Measurements from ENCODE around the gene SMC5.

The SMC5 gene

DNA sequence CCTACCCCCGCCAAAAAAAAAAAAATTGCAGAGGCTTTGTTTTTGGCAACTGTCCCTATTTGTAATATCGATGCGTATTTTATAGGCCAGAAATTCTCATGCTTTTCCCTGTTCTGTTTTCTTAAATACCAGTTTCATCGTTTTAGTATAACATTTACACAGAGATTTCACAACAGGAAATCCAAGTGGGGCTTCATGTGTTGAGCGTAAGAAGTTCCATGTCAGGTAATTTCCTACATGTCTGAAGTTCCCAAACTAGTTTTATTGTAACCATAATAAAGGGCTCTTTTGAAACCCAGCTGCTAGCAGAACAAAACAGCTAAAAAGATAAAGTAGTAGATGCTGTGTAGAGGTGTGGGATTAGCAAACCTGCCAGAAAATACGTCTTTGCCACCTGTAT lies 4.2 kb downstream of the SMC5 start:
- Histone ChIP-seq H3K4me2 (ENCODE audit: low read depth, low read length, poor library complexity, severe bottlenecking) (peak overlapping the region; percentile 96), H3F3A (ENCODE audit: low read depth) (no peaks in the 10 kb centered on the region), H4K20me1 (ENCODE audit: insufficient read depth, low read length, poor library complexity, severe bottlenecking) (peaks cover 77% of the 10 kb centered on the region), H3K4me3 (ENCODE audit: low read length, poor library complexity, severe bottlenecking) (peak overlapping the region; percentile 79), H3K27me3 (ENCODE audit: insufficient read depth, low read length, poor library complexity, severe bottlenecking) (no peaks in the 10 kb centered on the region), H3K36me3 (ENCODE audit: insufficient read depth, low read length) (peaks cover 24% of the 10 kb centered on the region; the same call in 1 of the 2 replicates), H3K4me1 (ENCODE audit: insufficient read depth, low read length, poor library complexity, severe bottlenecking) (peaks cover 71% of the 10 kb centered on the region), H3K79me2 (ENCODE audit: insufficient read depth, low read length) (peaks cover 84% of the 10 kb centered on the region), H3K9me3 (ENCODE audit: insufficient read depth, low read depth, low read length) (no peaks in the 10 kb centered on the region), H2AFZ (ENCODE audit: low read length) (no peak overlapping the region), H3K9ac (ENCODE audit: low read depth, low read length, poor library complexity, severe bottlenecking) (peak overlapping the region; percentile 90), H3K9me2 (replicated peaks; ENCODE audit: low read depth, low read length) (no peaks in the 10 kb centered on the region)
- TF ChIP-seq, protein P1, sequence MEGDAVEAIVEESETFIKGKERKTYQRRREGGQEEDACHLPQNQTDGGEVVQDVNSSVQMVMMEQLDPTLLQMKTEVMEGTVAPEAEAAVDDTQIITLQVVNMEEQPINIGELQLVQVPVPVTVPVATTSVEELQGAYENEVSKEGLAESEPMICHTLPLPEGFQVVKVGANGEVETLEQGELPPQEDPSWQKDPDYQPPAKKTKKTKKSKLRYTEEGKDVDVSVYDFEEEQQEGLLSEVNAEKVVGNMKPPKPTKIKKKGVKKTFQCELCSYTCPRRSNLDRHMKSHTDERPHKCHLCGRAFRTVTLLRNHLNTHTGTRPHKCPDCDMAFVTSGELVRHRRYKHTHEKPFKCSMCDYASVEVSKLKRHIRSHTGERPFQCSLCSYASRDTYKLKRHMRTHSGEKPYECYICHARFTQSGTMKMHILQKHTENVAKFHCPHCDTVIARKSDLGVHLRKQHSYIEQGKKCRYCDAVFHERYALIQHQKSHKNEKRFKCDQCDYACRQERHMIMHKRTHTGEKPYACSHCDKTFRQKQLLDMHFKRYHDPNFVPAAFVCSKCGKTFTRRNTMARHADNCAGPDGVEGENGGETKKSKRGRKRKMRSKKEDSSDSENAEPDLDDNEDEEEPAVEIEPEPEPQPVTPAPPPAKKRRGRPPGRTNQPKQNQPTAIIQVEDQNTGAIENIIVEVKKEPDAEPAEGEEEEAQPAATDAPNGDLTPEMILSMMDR (conservative IDR thresholded peaks at IDR 0.05; ENCODE audit: low read length) = no peak
- no peak for TF ChIP-seq EZH2phosphoT487 (IDR thresholded peaks at IDR 0.05; ENCODE audit: borderline replicate concordance)

DNA sequence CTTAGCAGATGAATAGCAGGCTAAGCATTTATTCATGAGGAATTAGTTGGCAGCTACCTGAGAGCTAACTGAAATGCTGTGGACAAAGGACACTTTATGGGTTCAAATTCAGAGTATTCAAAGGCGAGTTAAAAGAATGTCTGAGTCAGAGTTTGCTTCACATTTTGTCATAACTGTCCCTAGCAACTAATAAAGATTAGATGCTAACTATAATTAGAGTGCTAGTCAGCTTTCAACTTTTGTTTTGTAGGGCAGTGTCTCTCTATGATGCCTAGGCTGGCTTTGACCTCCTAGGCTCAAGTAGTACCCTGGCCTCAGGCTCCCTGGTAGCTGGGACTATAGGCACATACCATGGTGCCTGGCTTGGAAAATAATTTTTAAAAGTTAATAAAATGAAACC lies 4.6 kb downstream of the SMC5 start:
- H3K36me3 ChIP-seq (ENCODE audit: insufficient read depth, low read length) = peaks cover 24% of the 10 kb centered on the region; the same call in 1 of the 2 replicates
- H3K9me3 ChIP-seq (ENCODE audit: insufficient read depth, low read depth, low read length) = no peaks in the 10 kb centered on the region
- H3K9ac ChIP-seq (ENCODE audit: low read depth, low read length, poor library complexity, severe bottlenecking) = peak overlapping the region; percentile 90
- no peak for TF ChIP-seq EZH2phosphoT487 (IDR thresholded peaks at IDR 0.05; ENCODE audit: borderline replicate concordance)
- TF ChIP-seq, protein P1 (conservative IDR thresholded peaks at IDR 0.05; ENCODE audit: low read length) = no peak
- no peaks in the 10 kb centered on the region for H3K27me3 ChIP-seq (ENCODE audit: insufficient read depth, low read length, poor library complexity, severe bottlenecking)
- H3K4me1 ChIP-seq (ENCODE audit: insufficient read depth, low read length, poor library complexity, severe bottlenecking) = peaks cover 66% of the 10 kb centered on the region
- peaks cover 84% of the 10 kb centered on the region for H3K79me2 ChIP-seq (ENCODE audit: insufficient read depth, low read length)
- no peak overlapping the region for H2AFZ ChIP-seq (ENCODE audit: low read length)
- H3F3A ChIP-seq (ENCODE audit: low read depth) = no peaks in the 10 kb centered on the region
- peak overlapping the region; percentile 79 for H3K4me3 ChIP-seq (ENCODE audit: low read length, poor library complexity, severe bottlenecking)
- H3K4me2 ChIP-seq (ENCODE audit: low read depth, low read length, poor library complexity, severe bottlenecking) = peak overlapping the region; percentile 96
- peaks cover 82% of the 10 kb centered on the region for H4K20me1 ChIP-seq (ENCODE audit: insufficient read depth, low read length, poor library complexity, severe bottlenecking)
- no peaks in the 10 kb centered on the region for H3K9me2 ChIP-seq (replicated peaks; ENCODE audit: low read depth, low read length)

DNA sequence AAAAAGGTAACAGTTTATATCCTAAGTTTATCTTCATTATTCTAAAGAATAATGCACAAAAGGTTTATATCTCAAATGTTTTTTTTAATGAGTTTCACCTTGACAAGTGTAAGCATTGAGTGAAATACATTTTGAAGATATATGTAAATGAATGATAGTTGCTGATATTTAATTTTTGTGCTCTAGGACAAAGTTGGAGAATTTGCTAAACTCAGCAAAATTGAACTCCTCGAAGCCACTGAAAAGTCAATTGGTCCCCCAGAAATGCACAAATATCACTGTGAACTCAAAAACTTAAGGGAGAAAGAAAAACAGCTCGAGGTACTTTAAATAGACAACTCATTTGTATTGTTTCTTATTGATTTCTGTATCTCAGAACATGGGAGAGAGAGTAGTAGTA lies 19.5 kb downstream of the SMC5 start:
- Histone ChIP-seq H3K9ac (ENCODE audit: low read depth, low read length, poor library complexity, severe bottlenecking) (no peak overlapping the region), H3K4me2 (ENCODE audit: low read depth, low read length, poor library complexity, severe bottlenecking) (no peak overlapping the region), H3K27me3 (ENCODE audit: insufficient read depth, low read length, poor library complexity, severe bottlenecking) (no peaks in the 10 kb centered on the region), H3K9me2 (replicated peaks; ENCODE audit: low read depth, low read length) (no peaks in the 10 kb centered on the region), H3F3A (ENCODE audit: low read depth) (no peaks in the 10 kb centered on the region), H2AFZ (ENCODE audit: low read length) (no peak overlapping the region), H3K4me1 (ENCODE audit: insufficient read depth, low read length, poor library complexity, severe bottlenecking) (no peaks in the 10 kb centered on the region), H4K20me1 (ENCODE audit: insufficient read depth, low read length, poor library complexity, severe bottlenecking) (peaks cover 19% of the 10 kb centered on the region), H3K79me2 (ENCODE audit: insufficient read depth, low read length) (peaks cover 39% of the 10 kb centered on the region), H3K4me3 (ENCODE audit: low read length, poor library complexity, severe bottlenecking) (no peak overlapping the region), H3K9me3 (ENCODE audit: insufficient read depth, low read depth, low read length) (no peaks in the 10 kb centered on the region), H3K36me3 (ENCODE audit: insufficient read depth, low read length) (peaks cover 56% of the 10 kb centered on the region)
- TF ChIP-seq, protein P1 (conservative IDR thresholded peaks at IDR 0.05; ENCODE audit: low read length) = no peak
- no peak for TF ChIP-seq EZH2phosphoT487 (IDR thresholded peaks at IDR 0.05; ENCODE audit: borderline replicate concordance)

Measured in Loucy (cell line).